ENCODE measurements around the gene RPN1. TPM values are rescaled to one million over a fixed set of nuclear protein-coding genes. Genes with fewer than 3 reads are reported as not detected.
"Not testable (repeated sequence)": the region's sequence is repeated elsewhere in the genome, so short reads cannot be mapped to it uniquely, and the experiment has no call there.

The RPN1 gene
- total RNA-seq, 1 donor from 2014 or later, result 120 TPM

DNA sequence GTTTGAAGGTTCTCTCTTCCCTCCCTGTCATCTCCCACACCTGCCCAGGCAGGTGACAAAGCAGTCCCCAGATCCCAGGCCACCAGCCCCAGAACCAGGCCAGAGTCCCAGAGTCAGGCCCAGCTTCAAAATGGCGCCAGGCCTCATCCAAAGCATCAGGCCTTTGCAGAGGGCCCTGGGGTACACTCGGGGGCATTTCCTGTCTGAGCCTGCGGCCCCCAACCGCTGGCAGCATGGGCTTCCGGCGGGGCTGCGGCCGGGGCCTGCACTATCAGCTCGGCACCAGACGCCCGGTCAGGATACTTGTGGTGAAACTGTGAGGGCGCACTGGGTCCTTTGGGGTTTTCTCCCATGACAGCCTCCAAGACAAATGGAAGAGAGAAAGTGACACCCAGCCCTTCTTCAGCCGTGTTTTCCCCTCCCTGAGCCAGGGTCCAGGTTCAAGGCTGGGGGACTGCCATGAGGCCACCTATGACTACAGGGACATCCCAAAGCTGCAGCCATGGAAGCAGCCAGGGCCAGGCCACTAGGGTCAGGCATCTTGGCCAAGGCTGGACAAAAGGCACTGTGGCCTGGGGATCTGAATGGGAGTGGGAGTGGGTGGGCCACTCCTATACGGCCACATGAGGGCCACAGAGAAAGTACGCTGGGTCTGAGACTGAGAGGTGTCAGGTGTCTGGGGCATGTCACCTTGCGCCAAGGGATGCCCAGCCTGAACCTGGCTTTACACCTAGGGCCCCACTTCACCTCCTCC lies 33.9 kb downstream of the RPN1 start:
- ATAC-seq (peak; percentile 2), DNase-seq (ENCODE audit: low spot score) (no peak)
- intact Hi-C loops (cut with DNase I), result loop anchor here (10.0 kb wide), 1 partner anchor 168 kb away; no protein-coding TSS in a partner anchor

GRCh38 chr3:128614076-128614475 lies 36.5 kb downstream of the RPN1 start:
- intact Hi-C loops (cut with DNase I), result loop anchor here (10.0 kb wide), 1 partner anchor 171 kb away; no protein-coding TSS in a partner anchor
- ATAC-seq, result no peak
- DNase-seq (ENCODE audit: low spot score), result no peak

- DNase-seq (ENCODE audit: low spot score), result no peak
- intact Hi-C loops (cut with DNase I), result loop anchor here (10.0 kb wide), 1 partner anchor 172 kb away; no protein-coding TSS in a partner anchor
- no peak for ATAC-seq
Measured at GRCh38 chr3:128613083-128613829, 37.4 kb downstream of the RPN1 start.

DNA sequence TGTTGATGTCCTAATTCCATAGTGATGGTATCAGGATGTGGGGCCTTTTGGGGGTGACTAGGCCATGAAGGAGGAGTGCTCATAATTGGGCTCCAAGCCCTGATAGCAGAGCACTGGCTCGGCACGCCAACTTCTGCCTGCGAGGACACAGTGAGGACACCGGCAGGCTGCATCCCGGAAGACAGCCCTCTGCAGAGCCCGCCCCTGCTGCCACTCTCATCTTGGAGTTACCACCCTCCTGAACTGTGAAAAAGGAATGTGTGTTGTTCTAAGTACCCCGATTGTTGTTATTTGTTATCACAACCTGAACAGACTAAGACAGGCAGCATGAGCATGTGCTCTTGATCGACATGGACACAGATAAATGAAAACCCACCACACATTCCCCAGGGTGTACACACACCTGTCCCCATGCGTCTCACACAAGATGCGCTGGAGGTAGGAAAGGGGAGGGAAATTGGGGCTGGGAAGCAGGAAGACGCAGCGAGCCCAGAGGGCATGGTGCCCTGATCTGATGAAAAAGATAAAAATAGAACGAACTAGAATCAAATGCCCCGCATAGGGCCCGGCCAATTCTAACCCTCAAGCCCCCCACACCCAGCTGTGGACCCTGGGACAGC lies 40.1 kb downstream of the RPN1 start:
- intact Hi-C loops (cut with DNase I), result loop anchor here (10.0 kb wide), 1 partner anchor 174 kb away; no protein-coding TSS in a partner anchor
- DNase-seq (ENCODE audit: low spot score), result no peak
- no peak for ATAC-seq

DNA sequence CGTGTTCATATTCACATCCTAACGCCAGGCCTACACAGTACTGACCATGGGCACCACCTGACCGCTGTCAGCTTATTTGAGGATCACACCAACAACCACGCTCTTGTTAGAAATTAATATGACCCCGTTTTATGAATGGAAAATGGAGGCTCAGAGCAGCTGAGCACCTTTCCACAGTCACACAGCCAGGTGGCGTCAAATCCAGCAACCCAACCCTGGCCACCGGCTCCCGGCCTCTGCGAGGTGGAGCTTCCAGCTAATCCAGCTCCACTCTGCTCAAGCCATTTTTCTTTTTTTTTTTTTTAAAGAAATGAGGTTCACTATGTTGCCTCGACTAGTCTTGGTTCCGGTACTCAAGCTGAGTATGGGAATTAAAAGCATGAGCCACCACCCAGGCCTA lies 41.3 kb downstream of the RPN1 start:
- ATAC-seq, result no peak
- no peak for DNase-seq (ENCODE audit: low spot score)
- intact Hi-C loops (cut with DNase I), result loop anchor here (10.0 kb wide), 1 partner anchor 514 kb away; no protein-coding TSS in a partner anchor

GRCh38 chr3:128607710-128608048 lies 42.9 kb downstream of the RPN1 start:
- DNase-seq (ENCODE audit: low spot score) (no peak), ATAC-seq (peak; percentile 16)
- intact Hi-C loops (cut with DNase I), result loop anchor here (10.0 kb wide), 1 partner anchor 513 kb away; no protein-coding TSS in a partner anchor

DNA sequence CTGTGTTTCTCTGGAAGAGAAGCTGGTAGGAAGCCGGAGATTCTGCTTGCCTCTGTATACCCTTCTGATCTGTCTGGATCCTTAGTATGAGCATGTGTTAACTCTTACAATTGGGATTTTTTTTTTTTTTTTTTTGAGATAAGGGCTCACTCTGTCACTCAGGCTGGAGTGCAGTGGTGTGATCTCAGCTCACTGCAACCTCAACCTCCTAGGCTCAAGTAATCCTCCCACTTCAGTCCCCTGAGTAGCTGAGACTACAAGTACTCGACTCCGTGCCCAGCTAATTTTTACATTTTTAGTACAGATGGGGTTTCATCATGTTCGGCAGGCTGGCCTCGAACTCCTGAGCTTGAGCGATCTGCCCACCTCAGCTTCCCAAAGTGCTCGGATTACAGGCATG lies 44.5 kb downstream of the RPN1 start:
- intact Hi-C loops (cut with DNase I), result loop anchor here (10.0 kb wide), 1 partner anchor 511 kb away; no protein-coding TSS in a partner anchor
- no peak for DNase-seq (ENCODE audit: low spot score)
- ATAC-seq, result no peak

- no peak for ATAC-seq
- DNase-seq (ENCODE audit: low spot score), result no peak
- intact Hi-C loops (cut with DNase I), result loop anchor here (10.0 kb wide), 1 partner anchor 511 kb away; no protein-coding TSS in a partner anchor
Measured at GRCh38 chr3:128605091-128606046, 45.2 kb downstream of the RPN1 start.

- intact Hi-C loops (cut with DNase I), result loop anchor here (10.0 kb wide), 1 partner anchor 509 kb away; no protein-coding TSS in a partner anchor
- ATAC-seq, result no peak
- DNase-seq (ENCODE audit: low spot score), result no peak
Measured at GRCh38 chr3:128603811-128604775, 46.5 kb downstream of the RPN1 start.

DNA sequence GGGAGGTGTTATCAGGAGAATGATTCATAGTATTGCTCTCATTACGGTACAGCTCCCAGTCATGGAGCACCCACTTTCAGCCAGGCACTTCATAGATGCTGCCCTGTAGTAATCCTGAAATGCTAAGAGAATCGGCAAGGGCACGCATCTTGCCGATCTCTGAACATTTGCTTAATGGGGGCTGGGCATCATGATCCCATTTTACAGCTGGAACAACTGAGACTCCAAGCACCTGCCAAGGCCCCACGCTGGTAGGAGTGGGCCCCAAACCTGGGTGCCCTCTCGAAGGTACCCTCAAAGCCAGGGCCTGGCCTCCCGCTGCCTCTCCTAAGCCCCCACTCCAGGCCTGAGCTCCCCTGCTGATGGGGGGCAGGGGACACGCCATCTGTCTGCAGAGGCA lies 47.3 kb downstream of the RPN1 start:
- no peak for ATAC-seq
- intact Hi-C loops (cut with DNase I), result loop anchor here (10.0 kb wide), 1 partner anchor 509 kb away; no protein-coding TSS in a partner anchor
- no peak for DNase-seq (ENCODE audit: low spot score)

GRCh38 chr3:128598884-128599664 lies 51.5 kb downstream of the RPN1 start:
- no peak for ATAC-seq
- intact Hi-C loops (cut with DNase I), result no loop called here
- DNase-seq (ENCODE audit: low spot score), result no peak

- DNase-seq (ENCODE audit: low spot score) (no peak), ATAC-seq (no peak)
- intact Hi-C loops (cut with DNase I), result no loop called here
Measured at GRCh38 chr3:128597900-128598299, 52.7 kb downstream of the RPN1 start.

GRCh38 chr3:128592864-128593263 lies 57.8 kb downstream of the RPN1 start:
- no peak for ATAC-seq

GRCh38 chr3:128591738-128592426 lies 58.7 kb downstream of the RPN1 start:
- DNase-seq (ENCODE audit: low spot score) (no peak), ATAC-seq (no peak)
- intact Hi-C loops (cut with DNase I), result no loop called here

More at GRCh38 chr3:128592864-128593263, 57.8 kb downstream of the RPN1 start:
- intact Hi-C loops (cut with DNase I), result no loop called here
- DNase-seq (ENCODE audit: low spot score), result no peak

GRCh38 chr3:128590948-128591347 lies 59.7 kb downstream of the RPN1 start:
- intact Hi-C loops (cut with DNase I), result no loop called here
- DNase-seq (ENCODE audit: low spot score) (no peak), ATAC-seq (no peak)

- not testable (repeated sequence) for DNase-seq (ENCODE audit: low spot score); ATAC-seq
- intact Hi-C loops (cut with DNase I), result loop anchor here (10.0 kb wide), 1 partner anchor 165 kb away; no protein-coding TSS in a partner anchor
Measured at GRCh38 chr3:128589985-128590384, 60.6 kb downstream of the RPN1 start.

All from sciatic nerve (tissue), 2 donors.